Effector memory CD8-positive, alpha-beta T cell (primary cell): ENCODE data around the gene SLC22A17.
A peak's percentile ranks its signal among the peaks of the same experiment; 100 is the strongest.
"Not testable (repeated sequence)": the region's sequence is repeated elsewhere in the genome, so short reads cannot be mapped to it uniquely, and the experiment has no call there.

Source experiments
- ATAC-seq: fragments of 150-1000 bp; cut with Tn5 transposase; replicated peaks from 2 replicates; pipeline ENCODE4 v1.10.0; 2021; ENCODE audit warnings: mild to moderate bottlenecking, moderate library complexity
- DNase-seq, 3 experiments: peaks; one replicate each; pipeline ENCODE4 v3.0.0; 2021
- H3K27ac Mint-ChIP-seq, 2 donors: one replicate each; pipeline ENCODE4 v1.8.0; 2022; ENCODE audit warnings: mild to moderate bottlenecking in 2 of 2, mixed read lengths in 2 of 2, moderate library complexity in 2 of 2
- H3K27me3 Mint-ChIP-seq, 2 donors: one replicate each; pipeline ENCODE4 v1.8.0; 2022; ENCODE audit warnings: mixed read lengths in 2 of 2
- H3K36me3 Mint-ChIP-seq: one replicate; pipeline ENCODE4 v1.8.0; 2022; ENCODE audit warnings: mild to moderate bottlenecking, moderate library complexity, mixed read lengths; ENCODE audit not compliant: insufficient read depth
- H3K4me1 Mint-ChIP-seq, 2 donors: one replicate each; pipeline ENCODE4 v1.8.0; 2022; ENCODE audit warnings: low read depth in 2 of 2, mixed read lengths in 2 of 2
- H3K4me3 Mint-ChIP-seq, 2 donors: one replicate each; pipeline ENCODE4 v1.8.0; 2022; ENCODE audit warnings: mild to moderate bottlenecking in 2 of 2, mixed read lengths in 2 of 2, moderate library complexity in 2 of 2
- H3K9me3 Mint-ChIP-seq, 2 donors: one replicate each; pipeline ENCODE4 v1.8.0; 2022; ENCODE audit warnings: mixed read lengths in 2 of 2

SLC22A17 gene

DNA sequence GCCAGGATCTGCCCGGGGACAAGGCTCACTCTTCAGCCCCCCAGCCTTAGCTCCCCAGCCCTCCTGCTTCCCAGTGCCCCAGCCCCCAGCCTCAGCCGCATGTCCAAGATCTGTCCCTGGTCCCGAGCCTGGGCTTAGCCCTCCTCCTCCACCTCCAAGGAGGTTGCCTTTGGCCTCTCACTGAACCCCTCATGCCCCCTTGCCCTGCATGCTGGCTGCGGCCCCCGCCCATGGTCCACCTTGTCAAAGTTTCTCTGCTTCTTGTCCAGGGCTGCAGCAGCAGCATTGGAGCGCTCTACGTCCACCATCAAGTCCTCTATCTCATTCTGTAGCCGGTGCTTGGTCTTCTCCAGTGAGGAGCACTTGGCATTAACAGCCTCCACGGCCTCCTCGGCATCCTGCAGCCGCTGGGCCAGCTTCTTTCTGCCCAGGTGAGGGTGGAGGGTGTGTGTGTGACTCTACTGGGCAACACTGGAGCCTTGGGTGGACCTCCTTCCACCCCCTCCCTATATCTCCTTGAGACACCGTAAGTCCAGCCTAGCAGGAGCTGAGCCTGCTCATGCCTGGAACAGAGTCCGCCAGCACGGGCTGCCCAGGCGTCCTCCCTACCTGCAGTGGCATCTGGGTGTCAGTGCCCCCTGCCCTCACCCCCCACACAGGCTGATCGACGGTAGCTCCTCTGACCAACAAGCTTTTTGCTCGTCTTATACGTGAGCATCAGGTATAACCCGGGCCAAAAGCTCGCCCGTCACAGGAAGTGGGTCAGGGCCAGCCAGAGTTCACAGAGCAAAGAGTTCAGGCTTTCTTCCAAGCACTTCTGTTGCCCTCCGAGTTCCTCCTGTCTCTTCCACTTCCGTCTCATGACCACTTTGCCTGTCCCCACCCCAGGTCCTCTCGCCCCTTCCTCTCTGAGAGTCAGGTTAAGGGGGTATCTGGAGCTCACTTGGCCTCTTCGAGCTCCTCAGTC lies 35.5 kb upstream of the SLC22A17 start:
- ATAC-seq: no peak
- peak overlapping the region in 1 of 2 donors; percentile 44 for H3K27ac Mint-ChIP-seq

DNA sequence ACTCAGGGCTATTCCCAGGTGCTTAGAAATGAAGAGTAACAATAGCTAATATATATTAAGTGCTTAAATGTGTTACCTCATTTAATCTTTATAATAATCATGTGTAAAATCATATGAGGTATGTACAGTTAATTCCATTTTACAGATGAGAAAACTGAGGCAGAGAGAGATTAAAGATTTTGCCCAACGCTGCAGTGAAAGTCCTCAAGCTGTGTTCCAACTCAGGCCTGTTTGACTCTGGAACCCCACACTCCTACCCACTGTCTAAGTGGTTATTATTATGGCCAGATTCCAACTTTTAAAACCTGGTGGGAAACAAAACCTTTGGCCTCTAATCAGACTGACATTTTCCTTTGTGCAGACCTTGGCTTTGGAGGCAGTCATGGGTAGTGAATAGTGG lies 34.3 kb upstream of the SLC22A17 start:
- Mint-ChIP-seq H3K36me3 (peaks cover 2% of the 10 kb centered on the region), H3K4me3 (no peak overlapping the region), H3K27ac (no peak overlapping the region), H3K27me3 (peaks cover 48 to 57% of the 10 kb centered on the region in 2 donors), H3K4me1 (no peaks in the 10 kb centered on the region), H3K9me3 (no peaks in the 10 kb centered on the region)
- ATAC-seq (no peak), DNase-seq (no peak)

More for the DNA sequence above, 35.5 kb upstream of the SLC22A17 start:
- no peak for DNase-seq
- H3K4me3 Mint-ChIP-seq: no peak overlapping the region
- H3K27me3 Mint-ChIP-seq: peaks cover 45 to 56% of the 10 kb centered on the region in 2 donors
- no peaks in the 10 kb centered on the region for H3K9me3 Mint-ChIP-seq
- peaks cover 2% of the 10 kb centered on the region for H3K36me3 Mint-ChIP-seq
- no peaks in the 10 kb centered on the region for H3K4me1 Mint-ChIP-seq

DNA sequence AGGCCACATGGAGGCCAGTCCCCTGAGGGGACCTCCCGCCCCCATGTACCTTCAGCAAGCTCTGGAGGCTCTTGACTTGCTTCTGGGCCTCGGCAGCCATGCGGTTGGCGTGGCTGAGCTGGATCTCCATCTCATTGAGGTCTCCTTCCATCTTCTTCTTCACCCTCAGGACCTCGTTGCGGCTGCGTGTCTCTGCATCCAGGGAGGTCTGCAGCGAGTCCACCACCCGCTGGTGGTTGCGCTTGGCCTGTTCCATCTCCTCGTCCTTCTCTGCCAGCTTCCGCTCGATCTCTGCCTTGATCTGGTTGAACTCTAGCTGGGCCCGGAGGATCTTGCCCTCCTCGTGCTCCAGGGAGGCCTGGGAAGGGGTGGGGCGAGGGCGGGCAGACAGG lies 33.6 kb upstream of the SLC22A17 start:
- H3K4me3 Mint-ChIP-seq, H3K9me3 Mint-ChIP-seq, H3K36me3 Mint-ChIP-seq, H3K27ac Mint-ChIP-seq, ATAC-seq, H3K4me1 Mint-ChIP-seq, DNase-seq: not testable (repeated sequence)
- H3K27me3 Mint-ChIP-seq: peaks cover 54 to 64% of the 10 kb centered on the region in 2 donors

DNA sequence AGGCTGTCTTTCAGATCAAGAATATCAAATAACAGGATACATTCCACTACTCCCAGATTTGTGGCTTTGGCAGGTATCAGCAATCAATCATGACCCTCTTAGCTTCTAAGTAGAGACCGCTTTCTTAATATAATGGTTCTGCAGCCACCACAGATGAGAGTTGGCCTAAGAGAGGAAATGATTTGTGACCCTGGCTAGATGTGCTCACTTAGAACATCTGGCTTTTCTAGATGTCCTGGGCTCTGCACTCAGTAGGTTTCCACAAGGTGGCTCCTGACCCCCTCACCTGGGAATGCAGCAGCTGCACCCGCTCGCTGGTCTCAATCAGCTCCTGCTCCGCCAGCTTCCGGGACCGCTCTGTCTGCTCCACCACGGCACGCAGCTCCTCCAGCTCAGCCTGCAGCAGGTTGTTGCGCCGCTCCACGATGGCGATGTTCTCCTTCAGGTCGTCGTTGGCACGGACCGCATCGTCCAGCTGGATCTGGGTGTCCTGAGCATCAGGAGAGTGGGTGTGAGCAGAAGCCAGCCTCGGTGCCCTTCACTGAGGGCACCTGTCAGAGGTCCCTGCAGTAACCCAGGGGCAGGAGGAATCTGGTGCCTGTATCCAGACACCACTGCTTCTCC lies 33.1 kb upstream of the SLC22A17 start:
- H3K4me1 Mint-ChIP-seq: no peaks in the 10 kb centered on the region
- no peaks in the 10 kb centered on the region for H3K9me3 Mint-ChIP-seq
- no peak overlapping the region for H3K4me3 Mint-ChIP-seq
- peaks cover 58 to 64% of the 10 kb centered on the region in 2 donors for H3K27me3 Mint-ChIP-seq
- no peak overlapping the region for H3K27ac Mint-ChIP-seq
- peaks cover 2% of the 10 kb centered on the region for H3K36me3 Mint-ChIP-seq
- DNase-seq (no peak), ATAC-seq (no peak)

DNA sequence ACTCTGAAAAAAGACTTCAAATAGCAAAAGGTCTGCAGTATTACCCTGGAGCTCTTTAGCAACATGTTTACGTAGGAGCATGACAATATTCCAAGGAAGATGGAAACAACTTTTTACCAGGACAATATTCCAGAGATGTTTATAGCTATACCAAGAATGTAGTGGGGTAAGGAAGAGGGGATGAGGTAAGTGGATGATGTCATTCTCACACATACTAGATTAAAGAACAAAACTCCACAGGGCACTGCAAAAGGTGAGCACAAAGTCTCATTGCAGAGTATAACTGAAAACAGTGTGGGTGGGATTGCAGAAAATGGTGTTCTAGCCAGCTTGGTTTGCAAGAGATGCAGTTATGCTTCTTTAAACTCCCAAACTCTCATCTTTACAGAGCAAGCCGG lies 32.6 kb upstream of the SLC22A17 start:
- ATAC-seq: no peak
- Mint-ChIP-seq H3K27ac (no peak overlapping the region), H3K9me3 (no peaks in the 10 kb centered on the region), H3K36me3 (peaks cover 2% of the 10 kb centered on the region), H3K27me3 (peaks cover 61 to 64% of the 10 kb centered on the region in 2 donors), H3K4me3 (no peak overlapping the region), H3K4me1 (no peaks in the 10 kb centered on the region)
- no peak for DNase-seq

DNA sequence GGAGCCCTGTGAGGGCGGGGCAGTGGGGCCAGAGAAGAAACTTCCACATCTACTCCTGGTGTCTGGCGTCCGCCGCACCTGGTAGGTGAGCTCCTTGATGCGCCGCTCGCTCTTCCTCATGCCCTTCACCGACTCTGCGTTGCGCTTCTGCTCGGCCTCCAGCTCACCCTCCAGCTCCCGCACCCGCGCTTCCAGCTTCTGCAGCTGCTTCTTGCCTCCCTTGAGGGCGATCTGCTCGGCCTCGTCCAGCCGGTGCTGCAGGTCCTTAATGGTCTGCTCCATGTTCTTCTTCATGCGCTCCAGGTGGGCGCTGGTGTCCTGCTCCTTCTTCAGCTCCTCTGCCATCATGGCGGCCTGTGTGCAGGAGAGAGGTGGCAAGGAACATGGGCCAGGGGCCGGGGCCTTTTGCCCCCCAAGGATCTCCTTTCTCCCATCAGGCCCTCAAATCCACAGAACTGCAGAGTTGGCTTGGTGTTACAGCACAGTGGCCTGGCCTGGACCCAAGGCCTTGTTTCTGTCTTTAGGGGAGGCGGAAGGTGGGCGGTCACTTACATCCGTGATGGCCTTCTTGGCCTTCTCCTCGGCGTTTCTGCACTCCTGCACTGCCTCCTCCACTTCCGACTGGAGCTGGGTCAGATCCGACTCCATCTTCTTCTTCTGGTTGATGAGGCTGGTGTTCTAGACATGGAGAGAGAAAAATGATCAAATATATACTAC lies 31.8 kb upstream of the SLC22A17 start:
- ATAC-seq: no peak
- no peak for DNase-seq
- H3K36me3 Mint-ChIP-seq: peaks cover under 1% of the 10 kb centered on the region
- H3K4me3 Mint-ChIP-seq: no peak overlapping the region
- H3K9me3 Mint-ChIP-seq: no peaks in the 10 kb centered on the region
- no peak overlapping the region for H3K27ac Mint-ChIP-seq
- H3K27me3 Mint-ChIP-seq: peaks cover 56 to 64% of the 10 kb centered on the region in 2 donors
- H3K4me1 Mint-ChIP-seq: no peaks in the 10 kb centered on the region

DNA sequence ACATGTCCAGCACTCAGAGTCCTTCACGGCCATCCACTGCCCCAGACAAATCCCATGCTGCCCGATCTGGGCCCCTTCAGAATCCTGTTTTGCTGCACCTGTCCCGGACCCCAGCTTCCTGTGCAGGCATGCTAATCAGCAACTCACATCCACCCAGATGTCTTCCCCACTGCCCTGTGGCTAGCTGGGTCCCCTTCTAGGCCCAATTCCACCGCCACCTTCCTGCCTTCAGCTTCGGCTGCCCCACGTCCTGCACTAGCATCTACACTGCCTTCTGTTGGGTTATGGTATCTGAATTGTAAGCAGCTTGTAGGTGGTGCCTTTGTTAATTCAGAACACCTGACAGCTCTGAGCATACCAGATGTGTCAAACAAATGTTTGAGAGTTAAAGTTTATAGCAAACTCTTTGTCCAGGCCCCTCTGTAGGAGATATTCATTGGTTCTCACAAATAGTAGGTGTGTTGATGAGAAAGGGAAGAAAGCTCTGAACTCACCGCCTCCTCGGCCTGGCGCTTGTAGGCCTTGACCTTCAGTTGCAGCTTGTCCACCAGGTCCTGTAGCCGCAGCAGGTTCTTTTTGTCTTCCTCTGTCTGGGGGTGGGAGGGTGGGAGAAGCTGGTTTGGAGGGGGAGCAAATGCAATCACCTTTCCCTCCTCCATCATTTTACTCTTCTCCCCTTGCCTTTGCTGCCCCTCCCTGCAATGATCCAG lies 30.2 kb upstream of the SLC22A17 start:
- Mint-ChIP-seq H3K9me3 (no peaks in the 10 kb centered on the region), H3K27ac (no peak overlapping the region), H3K4me3 (no peak overlapping the region), H3K4me1 (no peaks in the 10 kb centered on the region), H3K27me3 (peaks cover 39 to 62% of the 10 kb centered on the region in 2 donors), H3K36me3 (no peaks in the 10 kb centered on the region)
- no peak for DNase-seq
- no peak for ATAC-seq

DNA sequence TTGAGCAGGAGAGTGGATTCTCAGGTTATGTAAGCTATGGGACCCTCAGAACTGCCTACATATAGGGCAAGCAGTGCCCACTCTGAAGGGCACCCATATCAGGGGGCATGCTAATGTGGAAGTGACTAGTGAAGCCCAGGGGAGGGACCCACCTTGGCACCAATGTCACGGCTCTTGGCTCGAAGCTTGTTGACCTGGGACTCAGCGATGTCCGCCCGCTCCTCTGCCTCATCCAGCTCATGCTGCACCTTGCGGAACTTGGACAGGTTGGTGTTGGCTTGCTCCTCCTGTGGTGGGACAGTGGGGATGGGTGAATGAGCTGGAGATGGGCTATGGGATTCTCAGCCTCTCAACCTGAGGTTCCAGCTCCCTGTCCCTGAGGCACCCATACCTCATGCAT lies 29.6 kb upstream of the SLC22A17 start:
- no peak for DNase-seq
- no peak overlapping the region for H3K27ac Mint-ChIP-seq
- H3K36me3 Mint-ChIP-seq: no peaks in the 10 kb centered on the region
- no peak for ATAC-seq
- no peaks in the 10 kb centered on the region for H3K9me3 Mint-ChIP-seq
- H3K4me3 Mint-ChIP-seq: no peak overlapping the region
- peaks cover 36 to 62% of the 10 kb centered on the region in 2 donors for H3K27me3 Mint-ChIP-seq
- H3K4me1 Mint-ChIP-seq: no peaks in the 10 kb centered on the region

DNA sequence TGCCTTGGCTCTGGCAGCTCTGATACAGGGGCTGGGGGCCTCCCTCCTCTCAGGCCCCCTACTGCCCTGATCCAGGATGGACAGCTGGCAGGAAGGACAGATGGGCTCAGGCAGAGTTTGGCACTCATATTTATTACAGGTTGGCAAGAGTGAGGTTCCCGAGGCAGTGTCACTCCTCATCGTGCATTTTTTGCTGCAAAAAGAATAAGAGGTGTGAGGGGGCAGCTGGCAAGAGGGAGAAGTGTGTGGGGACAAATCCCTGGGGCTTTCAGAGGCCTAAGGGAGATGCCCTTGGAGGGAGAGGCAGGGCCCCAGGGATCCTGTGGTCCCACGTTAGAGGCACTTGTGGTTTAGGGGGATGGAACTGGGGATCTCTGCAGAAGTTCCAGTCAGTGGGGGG lies 29.2 kb upstream of the SLC22A17 start:
- Mint-ChIP-seq H3K27ac (no peak overlapping the region), H3K36me3 (no peaks in the 10 kb centered on the region), H3K27me3 (peaks cover 36 to 64% of the 10 kb centered on the region in 2 donors), H3K4me1 (no peaks in the 10 kb centered on the region), H3K4me3 (no peak overlapping the region), H3K9me3 (no peaks in the 10 kb centered on the region)
- ATAC-seq (no peak), DNase-seq (no peak)

DNA sequence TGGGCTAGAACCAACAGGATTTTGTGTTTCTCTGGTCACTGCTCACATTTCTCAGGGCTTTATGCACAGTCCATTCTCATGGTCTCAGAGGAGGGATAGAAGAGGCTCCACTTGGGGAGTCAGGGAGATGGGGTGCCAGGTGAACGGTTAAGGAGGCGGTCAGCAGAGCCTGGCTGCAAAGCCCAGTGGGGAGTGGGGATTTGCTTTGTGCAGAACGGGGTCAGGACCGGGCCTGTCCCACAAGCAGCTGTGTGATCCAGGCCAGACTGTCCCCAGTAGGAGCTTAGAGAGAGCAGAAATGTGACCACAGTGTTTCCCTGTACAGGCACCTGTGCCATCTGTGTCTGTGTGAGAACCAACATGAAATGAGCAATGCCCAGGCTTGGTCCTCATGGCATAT lies 28.3 kb upstream of the SLC22A17 start:
- H3K36me3 Mint-ChIP-seq: no peaks in the 10 kb centered on the region
- H3K4me3 Mint-ChIP-seq: no peak overlapping the region
- peaks cover 34 to 66% of the 10 kb centered on the region in 2 donors for H3K27me3 Mint-ChIP-seq
- no peak for ATAC-seq
- no peaks in the 10 kb centered on the region for H3K9me3 Mint-ChIP-seq
- no peak overlapping the region for H3K27ac Mint-ChIP-seq
- H3K4me1 Mint-ChIP-seq: no peaks in the 10 kb centered on the region
- DNase-seq: no peak

DNA sequence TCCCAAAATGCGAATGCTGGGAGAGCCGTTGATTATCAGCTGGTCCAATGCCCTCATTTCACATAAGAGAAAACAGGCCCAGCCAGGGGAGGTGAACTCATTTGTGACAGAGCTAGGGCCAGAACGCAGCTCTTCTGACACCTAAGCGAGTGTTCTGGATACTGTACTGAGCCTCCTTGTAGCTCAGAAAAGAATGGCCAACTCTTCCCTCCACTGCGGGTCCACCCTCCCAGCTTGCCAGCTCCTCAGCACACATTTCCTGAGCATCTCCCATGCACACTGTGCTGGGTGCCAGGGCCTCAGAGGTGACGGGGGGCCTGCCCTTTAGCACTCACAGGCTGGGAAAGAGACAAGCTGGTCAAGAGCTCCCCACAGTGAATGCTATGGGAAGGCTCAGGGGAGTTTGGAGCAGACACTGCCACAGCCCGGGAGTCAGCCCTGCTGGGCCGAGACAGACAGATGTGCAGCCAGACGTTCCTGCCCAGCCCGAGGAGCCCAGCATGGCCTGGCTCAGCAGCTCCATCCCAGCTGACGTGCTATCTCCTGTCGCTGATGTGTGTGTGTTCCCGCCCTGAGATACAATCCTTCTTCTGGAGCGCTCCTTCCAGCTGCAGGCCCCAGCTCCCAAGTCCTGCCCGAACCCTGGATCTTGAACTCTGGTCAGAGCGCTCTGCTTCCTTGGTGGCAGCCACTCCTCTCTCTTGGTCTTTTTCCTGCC lies 27.7 kb upstream of the SLC22A17 start:
- no peak overlapping the region for H3K27ac Mint-ChIP-seq
- H3K36me3 Mint-ChIP-seq: no peaks in the 10 kb centered on the region
- no peak overlapping the region for H3K4me3 Mint-ChIP-seq
- ATAC-seq: no peak
- H3K9me3 Mint-ChIP-seq: no peaks in the 10 kb centered on the region
- no peak for DNase-seq
- no peaks in the 10 kb centered on the region for H3K4me1 Mint-ChIP-seq
- H3K27me3 Mint-ChIP-seq: peaks cover 32 to 66% of the 10 kb centered on the region in 2 donors

DNA sequence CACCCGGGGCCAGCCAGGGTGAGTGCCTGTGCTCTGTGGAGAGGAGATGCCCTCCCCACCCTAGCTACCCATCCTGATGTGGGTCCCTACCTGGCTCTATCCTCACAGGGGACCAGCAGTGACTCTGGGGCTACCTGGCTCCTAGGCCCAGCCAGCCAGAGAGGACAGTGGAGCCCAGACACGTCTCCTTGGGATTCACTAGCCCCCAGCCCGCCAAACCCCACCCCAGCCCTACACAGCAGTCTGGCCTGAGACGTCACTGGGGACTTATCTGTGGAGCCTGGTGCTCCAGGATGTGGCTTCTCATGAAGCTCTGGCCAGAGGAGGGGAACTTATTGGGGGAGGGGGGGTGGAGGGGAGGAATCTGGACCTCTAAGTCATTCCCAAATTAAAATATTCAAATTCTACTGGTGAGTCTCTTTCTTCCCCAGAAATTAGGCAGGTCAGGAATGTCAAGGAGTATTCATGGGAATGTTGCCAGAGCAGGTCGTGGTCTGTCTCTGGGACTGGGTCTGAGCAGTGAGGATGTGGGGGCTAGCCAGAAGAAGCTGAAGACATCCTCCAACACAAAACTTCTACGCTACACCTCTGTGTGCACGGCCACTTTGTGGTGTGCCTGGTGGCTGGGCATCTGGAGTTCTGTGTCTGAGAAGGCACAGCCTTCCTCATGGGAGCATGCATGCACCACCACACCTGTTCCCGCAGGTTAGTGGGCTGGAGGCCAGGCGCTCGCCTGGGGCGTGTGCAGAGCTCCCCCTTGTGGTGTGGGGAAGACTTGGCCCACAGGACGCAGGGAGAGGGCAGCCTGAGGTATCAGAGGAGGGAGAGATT lies 26.9 kb upstream of the SLC22A17 start:
- ATAC-seq (peak; percentile 82), DNase-seq (peak; percentile 56 to 62 (median 59))
- Mint-ChIP-seq H3K36me3 (no peaks in the 10 kb centered on the region), H3K9me3 (no peaks in the 10 kb centered on the region), H3K4me1 (no peaks in the 10 kb centered on the region), H3K27ac (no peak overlapping the region), H3K27me3 (peaks cover 26 to 66% of the 10 kb centered on the region in 2 donors), H3K4me3 (no peak overlapping the region)
